HFFc6 (cell line): ENCODE data around the gene BIRC2. TPM values are rescaled to one million over a fixed set of nuclear protein-coding genes. Genes with fewer than 3 reads are reported as not detected.

Experiments used
- DNase-seq: peaks from one replicate; pipeline ENCODE4 v3.0.0-alpha.2; 2018
- H3K27ac Mint-ChIP-seq: 2 replicates; pipeline ENCODE4 v1.8.0; 2020; ENCODE audit warnings: mild to moderate bottlenecking, mixed read lengths
- H3K27me3 Mint-ChIP-seq: 2 replicates; pipeline ENCODE4 v1.8.0; 2021; ENCODE audit warnings: mild to moderate bottlenecking, moderate library complexity, mixed read lengths; ENCODE audit not compliant: insufficient read depth
- H3K36me3 Mint-ChIP-seq: 2 replicates; pipeline ENCODE4 v1.8.0; 2021; ENCODE audit warnings: low read depth, mixed read lengths
- H3K4me1 Mint-ChIP-seq: 2 replicates; pipeline ENCODE4 v1.8.0; 2020; ENCODE audit warnings: low read depth, mixed read lengths
- H3K4me3 Mint-ChIP-seq: 2 replicates; pipeline ENCODE4 v1.8.0; 2020; ENCODE audit warnings: mild to moderate bottlenecking, moderate library complexity, mixed read lengths
- H3K9me3 Mint-ChIP-seq: 2 replicates; pipeline ENCODE4 v1.8.0; 2020; ENCODE audit warnings: mild to moderate bottlenecking, mixed read lengths
- CTCF ChIP-seq: fragments of 200-600 bp; sonication (generic); IDR thresholded peaks from 2 replicates; pipeline ENCODE4 v1.5.0; 2021; ENCODE audit warnings: antibody characterized with exemption, mild to moderate bottlenecking
- total RNA-seq, 6 experiments: library from RNA; stranded (reverse); fragmentation: NEBNext Ultra II Directional; extraction: Animal tissue kit (Norgen Biotek cat#: 25700); gene quantifications; 2 replicates in 1 of 6; 3 replicates in 5 of 6; pipeline ENCODE4 v1.2.3, GENCODE V29; 2021

Gene BIRC2
- total RNA-seq, 6 experiments from 2014 or later: 49.5 to 64.6 (median 58.3) TPM

GRCh38 chr11:102313238-102313940, 33.6 kb upstream of the BIRC2 start:
- peak overlapping the region; percentile 90 for H3K4me3 Mint-ChIP-seq
- no peaks in the 10 kb centered on the region for H3K36me3 Mint-ChIP-seq
- no peak for TF ChIP-seq CTCF
- H3K4me1 Mint-ChIP-seq: peaks cover 41% of the 10 kb centered on the region
- peak overlapping the region; percentile 89 for H3K27ac Mint-ChIP-seq
- no peak for DNase-seq
- no peaks in the 10 kb centered on the region for H3K9me3 Mint-ChIP-seq
- peaks cover 3% of the 10 kb centered on the region for H3K27me3 Mint-ChIP-seq

GRCh38 chr11:102314784-102315183, 32.2 kb upstream of the BIRC2 start:
- TF ChIP-seq CTCF: no peak
- H3K36me3 Mint-ChIP-seq: no peaks in the 10 kb centered on the region
- no peak for DNase-seq
- peaks cover 47% of the 10 kb centered on the region for H3K4me1 Mint-ChIP-seq
- no peak overlapping the region for H3K27ac Mint-ChIP-seq
- H3K9me3 Mint-ChIP-seq: no peaks in the 10 kb centered on the region
- H3K27me3 Mint-ChIP-seq: peaks cover 3% of the 10 kb centered on the region
- no peak overlapping the region for H3K4me3 Mint-ChIP-seq

DNA sequence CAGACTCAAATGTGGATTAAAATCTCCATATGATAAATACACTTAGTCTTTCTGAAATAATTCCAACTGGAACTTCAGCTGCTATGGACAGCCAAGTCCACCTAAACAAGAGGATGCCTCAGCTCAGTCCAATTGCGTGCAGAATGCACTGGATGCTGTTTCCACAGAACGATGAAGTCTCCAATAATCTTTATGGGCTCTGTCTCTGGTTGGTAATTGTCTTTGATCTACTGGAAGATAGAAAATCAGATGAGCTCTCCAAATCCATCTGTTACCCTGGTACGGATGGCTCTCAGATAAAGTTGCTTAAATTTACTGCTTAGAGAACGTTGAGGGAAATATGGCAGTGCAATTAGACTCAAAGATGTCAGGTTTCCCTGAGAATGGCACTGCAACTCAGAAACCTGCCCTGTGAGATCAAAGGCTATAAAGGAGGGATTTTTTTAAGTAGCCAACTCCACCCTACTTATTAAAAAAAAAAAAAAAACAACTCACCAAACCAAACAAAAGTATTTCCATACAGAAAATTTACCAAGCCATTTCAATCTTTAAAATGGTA, 30.6 kb upstream of the BIRC2 start:
- Mint-ChIP-seq H3K4me3 (no peak overlapping the region), H3K4me1 (peaks cover 51% of the 10 kb centered on the region), H3K27me3 (peaks cover 3% of the 10 kb centered on the region), H3K27ac (no peak overlapping the region), H3K36me3 (no peaks in the 10 kb centered on the region), H3K9me3 (no peaks in the 10 kb centered on the region)
- TF ChIP-seq CTCF: no peak
- DNase-seq: no peak

- TF ChIP-seq CTCF: peak; percentile 48
- DNase-seq: peak; percentile 80
- Mint-ChIP-seq H3K4me1 (peaks cover 58% of the 10 kb centered on the region), H3K36me3 (no peaks in the 10 kb centered on the region), H3K4me3 (peak within 1 kb of the TSS; percentile 89), H3K27me3 (peaks cover 3% of the 10 kb centered on the region), H3K9me3 (no peaks in the 10 kb centered on the region), H3K27ac (peak within 1 kb of the TSS; percentile 60)
Observed at GRCh38 chr11:102317099-102317767, 29.8 kb upstream of the BIRC2 start, which contains the start of gene BIRC3. BIRC3 (plus strand) TSS chr11:102317484; CDS start chr11:102324510, 7,026 bp downstream.

DNA sequence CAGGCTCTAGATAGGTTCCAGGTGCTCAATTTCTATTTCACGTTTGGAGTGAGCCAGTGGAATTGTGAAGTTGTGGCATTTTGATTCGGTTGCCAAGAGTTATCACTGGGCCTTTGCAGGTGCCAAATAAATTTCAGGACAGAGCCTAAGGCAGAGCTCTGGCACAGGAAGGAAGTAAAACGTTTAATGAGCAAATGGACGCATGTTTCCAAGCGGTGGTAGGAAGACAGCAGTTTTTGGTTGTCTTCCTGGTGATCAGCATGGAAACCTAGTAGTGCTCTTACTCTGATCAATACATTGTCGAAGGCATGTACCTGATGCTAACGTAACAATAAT, 29.3 kb upstream of the BIRC2 start:
- H3K4me1 Mint-ChIP-seq: peaks cover 58% of the 10 kb centered on the region
- H3K36me3 Mint-ChIP-seq: no peaks in the 10 kb centered on the region
- peak overlapping the region; percentile 89 for H3K4me3 Mint-ChIP-seq
- H3K27me3 Mint-ChIP-seq: peaks cover 3% of the 10 kb centered on the region
- H3K9me3 Mint-ChIP-seq: no peaks in the 10 kb centered on the region
- DNase-seq: no peak
- peak overlapping the region; percentile 60; the same call in 1 of the 2 replicates for H3K27ac Mint-ChIP-seq
- TF ChIP-seq CTCF: no peak
